ENCODE data around the gene C1orf216.

Gene C1orf216

GRCh38 chr1:35748326-35748725, 29.6 kb upstream of the C1orf216 start:
- no peaks in the 10 kb centered on the region for H3K9me3 ChIP-seq (replicated peaks; ENCODE audit: insufficient read depth, low read length)
- H3K4me1 ChIP-seq (ENCODE audit: low read length) = no peaks in the 10 kb centered on the region
- no peak for DNase-seq
- no peak overlapping the region for H3K4me3 ChIP-seq (ENCODE audit: low read length)
- H3K79me2 ChIP-seq (ENCODE audit: low read length) = no peaks in the 10 kb centered on the region
- H2AFZ ChIP-seq (ENCODE audit: low read length) = no peak overlapping the region
- no peaks in the 10 kb centered on the region for H3F3A ChIP-seq (ENCODE audit: insufficient read depth, low read length)
- H4K20me1 ChIP-seq (ENCODE audit: insufficient read depth, low read length) = no peaks in the 10 kb centered on the region
- H3K27ac ChIP-seq (ENCODE audit: low read length) = no peak overlapping the region
- no peak for TF ChIP-seq EZH2 (optimal IDR thresholded peaks at IDR 0.05; ENCODE audit: low read depth, low read length)
- TF ChIP-seq EZH2phosphoT487 (IDR thresholded peaks at IDR 0.05; ENCODE audit: low read length) = no peak
- no peak for TF ChIP-seq CTCF (IDR thresholded peaks at IDR 0.05; ENCODE audit: low read length)
- no peaks in the 10 kb centered on the region for H3K27me3 ChIP-seq (replicated peaks; ENCODE audit: insufficient read depth, low read length)
- no peak overlapping the region for H3K4me2 ChIP-seq (ENCODE audit: low read depth, low read length)
- H3K9ac ChIP-seq (ENCODE audit: low read length) = no peak overlapping the region
- peaks cover 2% of the 10 kb centered on the region; the same call in 1 of the 2 replicates for H3K36me3 ChIP-seq (replicated peaks; ENCODE audit: insufficient read depth, low read length)
- H3K9me2 ChIP-seq (replicated peaks; ENCODE audit: insufficient read depth, low read length) = no peaks in the 10 kb centered on the region

- Histone ChIP-seq H3K27me3 (replicated peaks; ENCODE audit: insufficient read depth, low read length) (no peaks in the 10 kb centered on the region), H3K27ac (ENCODE audit: low read length) (no peak overlapping the region)
Measured at GRCh38 chr1:35745124-35745730, 26.5 kb upstream of the C1orf216 start.

GRCh38 chr1:35737120-35737519, 18.4 kb upstream of the C1orf216 start:
- Histone ChIP-seq H3K9ac (ENCODE audit: low read length) (no peak overlapping the region), H3K79me2 (ENCODE audit: low read length) (no peaks in the 10 kb centered on the region), H4K20me1 (ENCODE audit: insufficient read depth, low read length) (no peaks in the 10 kb centered on the region), H3F3A (ENCODE audit: insufficient read depth, low read length) (no peaks in the 10 kb centered on the region; the same call in 1 of the 2 replicates), H3K9me3 (replicated peaks; ENCODE audit: insufficient read depth, low read length) (no peaks in the 10 kb centered on the region), H3K27me3 (replicated peaks; ENCODE audit: insufficient read depth, low read length) (no peaks in the 10 kb centered on the region), H3K9me2 (replicated peaks; ENCODE audit: insufficient read depth, low read length) (no peaks in the 10 kb centered on the region), H2AFZ (ENCODE audit: low read length) (no peak overlapping the region), H3K36me3 (replicated peaks; ENCODE audit: insufficient read depth, low read length) (0 out of 2 replicates have a peak, but pooled peaks cover 3% of the 10 kb centered on the region), H3K27ac (ENCODE audit: low read length) (no peak overlapping the region), H3K4me2 (ENCODE audit: low read depth, low read length) (no peak overlapping the region), H3K4me3 (ENCODE audit: low read length) (no peak overlapping the region), H3K4me1 (ENCODE audit: low read length) (peaks cover 5% of the 10 kb centered on the region)
- no peak for DNase-seq
- TF ChIP-seq EZH2phosphoT487 (IDR thresholded peaks at IDR 0.05; ENCODE audit: low read length) (no peak), EZH2 (optimal IDR thresholded peaks at IDR 0.05; ENCODE audit: low read depth, low read length) (no peak), CTCF (IDR thresholded peaks at IDR 0.05; ENCODE audit: low read length) (no peak)

More at GRCh38 chr1:35745124-35745730, 26.5 kb upstream of the C1orf216 start:
- H3K79me2 ChIP-seq (ENCODE audit: low read length) = no peaks in the 10 kb centered on the region
- no peak overlapping the region for H3K4me2 ChIP-seq (ENCODE audit: low read depth, low read length)
- no peak overlapping the region for H3K4me3 ChIP-seq (ENCODE audit: low read length)
- H3K36me3 ChIP-seq (replicated peaks; ENCODE audit: insufficient read depth, low read length) = peaks cover 2% of the 10 kb centered on the region; the same call in 1 of the 2 replicates
- H3K9me2 ChIP-seq (replicated peaks; ENCODE audit: insufficient read depth, low read length) = no peaks in the 10 kb centered on the region
- no peak overlapping the region for H3K9ac ChIP-seq (ENCODE audit: low read length)
- no peak overlapping the region for H2AFZ ChIP-seq (ENCODE audit: low read length)
- H3K9me3 ChIP-seq (replicated peaks; ENCODE audit: insufficient read depth, low read length) = no peaks in the 10 kb centered on the region
- no peaks in the 10 kb centered on the region for H4K20me1 ChIP-seq (ENCODE audit: insufficient read depth, low read length)
- no peaks in the 10 kb centered on the region for H3F3A ChIP-seq (ENCODE audit: insufficient read depth, low read length)
- no peak for DNase-seq
- H3K4me1 ChIP-seq (ENCODE audit: low read length) = no peaks in the 10 kb centered on the region
- TF ChIP-seq EZH2phosphoT487 (IDR thresholded peaks at IDR 0.05; ENCODE audit: low read length) (no peak), CTCF (IDR thresholded peaks at IDR 0.05; ENCODE audit: low read length) (no peak), EZH2 (optimal IDR thresholded peaks at IDR 0.05; ENCODE audit: low read depth, low read length) (no peak)

Data from MM.1S (cell line).